ENCODE data around the gene IMP3. TPM values are rescaled to one million over a fixed set of nuclear protein-coding genes. Genes with fewer than 3 reads are reported as not detected.

The IMP3 gene
- total RNA-seq, 2 experiments from 2014 or later: 101 to 174 TPM

DNA sequence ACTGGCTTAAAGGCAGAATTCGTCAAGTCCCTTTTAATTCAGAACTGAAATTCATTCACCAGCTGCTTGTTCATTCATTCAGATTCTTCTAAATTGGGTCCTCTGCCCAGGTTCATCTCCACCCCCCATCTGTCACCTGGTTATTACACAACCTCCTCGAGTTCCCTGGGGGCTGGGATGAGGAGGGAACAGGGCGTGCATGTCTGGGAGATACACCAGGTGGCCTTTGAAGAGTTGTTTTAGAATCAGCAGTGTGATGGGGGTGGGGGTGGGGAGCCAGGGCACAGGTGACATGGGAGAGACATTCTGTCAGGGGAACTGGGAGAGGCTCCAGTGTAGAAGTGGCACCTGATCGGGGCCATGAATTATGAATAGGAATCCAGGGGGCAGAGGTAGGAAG is 15.9 kb upstream of the IMP3 start:
- ChIA-PET CTCF (ENCODE audit: unreplicated experiment) (no interaction called here), POLR2A (no interaction called here)
- no TSS peak for BruUV-seq (replicated peaks)
- H4K20me1 ChIP-seq (ENCODE audit: insufficient read depth, low read length): no peaks in the 10 kb centered on the region
- intact Hi-C loops (cut with micrococcal nuclease; ENCODE audit: unreplicated experiment): no loop called here
- H3K9me3 ChIP-seq (ENCODE audit: low read length): no peaks in the 10 kb centered on the region
- no peaks in the 10 kb centered on the region for H3K36me3 ChIP-seq (ENCODE audit: insufficient read depth, low read length)
- no peak overlapping the region for H3K4me2 ChIP-seq (ENCODE audit: low read length)
- no peak overlapping the region for H2AFZ ChIP-seq (ENCODE audit: low read length)
- H3K4me3 ChIP-seq (ENCODE audit: low read depth, low read length, poor library complexity, severe bottlenecking): no peak overlapping the region
- H3K9me2 ChIP-seq (ENCODE audit: insufficient read depth, low read length): no peaks in the 10 kb centered on the region
- TF ChIP-seq EZH2phosphoT487 (IDR thresholded peaks at IDR 0.05; ENCODE audit: borderline replicate concordance, low read depth, low read length) (no peak), CTCF (conservative IDR thresholded peaks at IDR 0.05; ENCODE audit: low read length) (no peak)
- DNase-seq (ENCODE audit: low spot score): no peak
- no peak overlapping the region for H3K27ac ChIP-seq (ENCODE audit: low read depth, low read length, poor library complexity, severe bottlenecking)
- no peaks in the 10 kb centered on the region for H3K79me2 ChIP-seq (ENCODE audit: insufficient read depth, low read depth, low read length)
- no peaks in the 10 kb centered on the region for H3K4me1 ChIP-seq (ENCODE audit: insufficient read depth, low read length, poor library complexity, severe bottlenecking)

DNA sequence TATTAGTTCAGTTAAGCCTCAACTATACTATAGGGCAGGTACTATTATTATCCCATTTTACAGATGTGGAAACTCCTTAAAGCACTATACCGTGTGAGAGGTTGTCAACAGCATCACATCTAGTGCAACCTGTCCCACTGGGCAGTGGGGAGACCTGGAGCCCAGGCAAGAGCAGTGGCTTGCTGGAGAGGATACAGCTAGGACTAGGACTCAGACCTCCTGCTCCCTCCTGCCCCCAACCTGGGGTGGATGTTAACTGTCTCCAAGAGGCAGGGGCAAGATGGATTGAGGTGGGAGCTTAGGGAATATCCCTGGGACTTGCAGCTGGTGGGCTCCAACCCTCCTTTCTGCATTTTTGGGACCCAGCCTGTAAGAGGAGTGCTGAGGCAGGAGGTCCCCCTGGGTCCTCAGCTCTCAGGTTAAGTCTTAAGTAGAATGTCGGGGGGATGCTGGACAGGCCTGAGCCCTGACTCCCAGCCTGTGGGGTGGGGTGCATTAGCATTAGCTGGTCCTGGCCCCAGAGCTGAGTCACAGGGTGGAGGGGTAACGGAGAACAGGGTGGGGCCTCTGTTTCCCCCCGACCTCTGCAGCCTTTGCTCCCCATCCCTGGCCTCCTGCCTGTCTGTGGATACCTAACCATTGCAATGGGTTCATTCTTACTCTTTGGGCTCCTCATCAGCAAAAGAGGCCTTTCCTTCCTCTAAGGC is 14.3 kb upstream of the IMP3 start:
- DNase-seq (ENCODE audit: low spot score): no peak
- H3K79me2 ChIP-seq (ENCODE audit: insufficient read depth, low read depth, low read length): no peaks in the 10 kb centered on the region
- H2AFZ ChIP-seq (ENCODE audit: low read length): no peak overlapping the region
- no peaks in the 10 kb centered on the region for H4K20me1 ChIP-seq (ENCODE audit: insufficient read depth, low read length)
- no peak overlapping the region for H3K27ac ChIP-seq (ENCODE audit: low read depth, low read length, poor library complexity, severe bottlenecking)
- ChIA-PET POLR2A (interaction anchor here (0.5 kb wide), 1 partner anchor 62 kb away, joined by 4 read pairs; no protein-coding TSS in a partner anchor), CTCF (ENCODE audit: unreplicated experiment) (no interaction called here)
- no peak overlapping the region for H3K4me3 ChIP-seq (ENCODE audit: low read depth, low read length, poor library complexity, severe bottlenecking)
- no peaks in the 10 kb centered on the region for H3K36me3 ChIP-seq (ENCODE audit: insufficient read depth, low read length)
- H3K9me3 ChIP-seq (ENCODE audit: low read length): no peaks in the 10 kb centered on the region
- no peaks in the 10 kb centered on the region for H3K9me2 ChIP-seq (ENCODE audit: insufficient read depth, low read length)
- TF ChIP-seq EZH2phosphoT487 (IDR thresholded peaks at IDR 0.05; ENCODE audit: borderline replicate concordance, low read depth, low read length): no peak
- no peak for TF ChIP-seq CTCF (conservative IDR thresholded peaks at IDR 0.05; ENCODE audit: low read length)
- no TSS peak for BruUV-seq (replicated peaks)
- H3K4me1 ChIP-seq (ENCODE audit: insufficient read depth, low read length, poor library complexity, severe bottlenecking): no peaks in the 10 kb centered on the region
- intact Hi-C loops (cut with micrococcal nuclease; ENCODE audit: unreplicated experiment): no loop called here
- no peak overlapping the region for H3K4me2 ChIP-seq (ENCODE audit: low read length)

- no peak for TF ChIP-seq CTCF (conservative IDR thresholded peaks at IDR 0.05; ENCODE audit: low read length)
- no peak overlapping the region for H3K4me3 ChIP-seq (ENCODE audit: low read depth, low read length, poor library complexity, severe bottlenecking)
- no peaks in the 10 kb centered on the region for H3K4me1 ChIP-seq (ENCODE audit: insufficient read depth, low read length, poor library complexity, severe bottlenecking)
- DNase-seq (ENCODE audit: low spot score): no peak
- no TSS peak for BruUV-seq (replicated peaks)
- CTCF ChIA-PET (ENCODE audit: unreplicated experiment): no interaction called here
- no peak overlapping the region for H3K27ac ChIP-seq (ENCODE audit: low read depth, low read length, poor library complexity, severe bottlenecking)
- no peaks in the 10 kb centered on the region for H3K79me2 ChIP-seq (ENCODE audit: insufficient read depth, low read depth, low read length)
- H3K9me3 ChIP-seq (ENCODE audit: low read length): no peaks in the 10 kb centered on the region
- H3K36me3 ChIP-seq (ENCODE audit: insufficient read depth, low read length): no peaks in the 10 kb centered on the region
- POLR2A ChIA-PET: no interaction called here
- H4K20me1 ChIP-seq (ENCODE audit: insufficient read depth, low read length): no peaks in the 10 kb centered on the region
- no peak overlapping the region for H3K4me2 ChIP-seq (ENCODE audit: low read length)
- no peak overlapping the region for H2AFZ ChIP-seq (ENCODE audit: low read length)
- no peaks in the 10 kb centered on the region for H3K9me2 ChIP-seq (ENCODE audit: insufficient read depth, low read length)
- intact Hi-C loops (cut with micrococcal nuclease; ENCODE audit: unreplicated experiment): no loop called here
Measured at GRCh38 chr15:75653347-75653913, 13.4 kb upstream of the IMP3 start.

Measured in OCI-LY7 (cell line).